Fibroblast of skin of left quadriceps (primary cell): ENCODE results near the gene NPPB.

Source experiments
- DNase-seq, 2 experiments: peaks; one replicate each; pipeline ENCODE4 v3.0.0-alpha.2; 2013; ENCODE audit warnings: low read depth in 2 of 2

The NPPB gene

DNA sequence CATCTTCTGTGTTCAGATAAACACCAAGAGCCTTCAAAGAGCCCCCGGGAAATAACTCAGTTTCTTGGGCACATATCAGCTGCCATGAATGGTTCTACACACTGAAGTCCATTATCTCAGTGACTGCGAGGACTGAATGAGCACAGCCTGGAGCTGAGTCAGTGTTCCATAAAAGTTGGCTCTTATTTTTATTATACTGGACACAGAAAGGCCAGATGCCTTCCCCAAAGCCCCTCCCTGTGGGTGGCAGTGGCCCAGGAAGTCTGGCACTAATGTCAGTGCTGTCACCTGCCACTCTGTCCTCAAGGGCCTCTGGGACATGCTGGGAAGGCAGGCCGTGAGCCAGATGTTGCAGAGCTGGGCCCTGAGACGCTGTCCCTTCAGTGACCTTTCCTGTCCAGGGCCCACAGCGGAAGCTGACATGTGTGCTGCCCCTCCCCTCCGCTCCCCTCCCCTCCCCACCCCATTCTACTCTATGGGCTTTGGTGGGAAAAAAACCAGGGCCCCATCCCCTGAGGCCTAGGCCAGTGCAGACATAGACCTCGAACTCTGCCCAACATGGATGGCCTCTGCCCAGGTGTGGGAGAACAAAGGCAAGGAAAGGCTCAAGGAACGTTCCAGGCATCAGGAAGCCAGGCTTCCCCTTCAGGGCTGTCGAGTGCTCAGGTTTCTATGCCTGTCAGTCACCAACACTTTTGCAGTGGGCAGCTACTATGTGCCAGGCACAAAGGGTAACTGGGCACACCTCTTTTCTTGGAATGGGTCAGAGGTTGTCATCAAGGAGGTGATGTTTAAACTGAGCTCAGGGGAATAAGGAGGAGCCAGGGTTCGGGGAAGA lies 22.4 kb upstream of the NPPB start:
- no peak for DNase-seq

DNA sequence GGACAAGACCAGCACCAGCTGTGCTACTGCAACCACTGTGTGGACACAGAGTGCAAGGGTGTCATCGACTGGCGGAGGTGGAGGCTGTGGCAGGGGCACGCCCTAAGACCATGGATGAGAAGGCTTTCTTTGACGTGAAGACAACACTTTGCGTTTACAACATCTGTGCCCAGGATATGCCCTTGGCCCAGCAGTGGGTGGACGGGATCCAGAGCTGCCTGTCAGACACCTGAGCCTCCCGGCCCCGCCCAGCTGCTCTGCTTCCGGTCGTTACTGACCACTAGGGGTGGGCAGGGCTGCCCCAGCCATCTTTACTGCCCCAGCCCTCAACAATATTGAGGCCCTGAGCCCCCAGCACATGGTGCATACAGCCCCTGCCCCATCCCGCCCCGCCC lies 21.4 kb upstream of the NPPB start:
- no peak for DNase-seq

- DNase-seq, result no peak
Measured at GRCh38 chr1:11879311-11880180, 20.8 kb upstream of the NPPB start.

DNA sequence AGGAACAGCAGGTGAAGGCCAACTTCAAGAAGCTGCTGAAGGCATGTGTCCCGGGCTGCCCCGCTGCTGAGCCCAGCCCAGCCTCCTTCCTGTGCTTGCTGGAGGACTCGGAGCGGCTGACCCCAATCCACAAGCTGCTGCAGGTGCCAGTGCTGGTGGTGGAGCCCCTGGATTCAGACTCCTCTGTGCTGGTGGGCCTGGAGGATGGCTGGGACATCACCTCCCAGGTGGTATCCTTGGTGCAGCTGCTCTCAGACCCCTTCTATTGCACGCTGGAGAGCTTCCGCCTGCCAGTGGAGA lies 20.1 kb upstream of the NPPB start:
- no peak for DNase-seq

DNA sequence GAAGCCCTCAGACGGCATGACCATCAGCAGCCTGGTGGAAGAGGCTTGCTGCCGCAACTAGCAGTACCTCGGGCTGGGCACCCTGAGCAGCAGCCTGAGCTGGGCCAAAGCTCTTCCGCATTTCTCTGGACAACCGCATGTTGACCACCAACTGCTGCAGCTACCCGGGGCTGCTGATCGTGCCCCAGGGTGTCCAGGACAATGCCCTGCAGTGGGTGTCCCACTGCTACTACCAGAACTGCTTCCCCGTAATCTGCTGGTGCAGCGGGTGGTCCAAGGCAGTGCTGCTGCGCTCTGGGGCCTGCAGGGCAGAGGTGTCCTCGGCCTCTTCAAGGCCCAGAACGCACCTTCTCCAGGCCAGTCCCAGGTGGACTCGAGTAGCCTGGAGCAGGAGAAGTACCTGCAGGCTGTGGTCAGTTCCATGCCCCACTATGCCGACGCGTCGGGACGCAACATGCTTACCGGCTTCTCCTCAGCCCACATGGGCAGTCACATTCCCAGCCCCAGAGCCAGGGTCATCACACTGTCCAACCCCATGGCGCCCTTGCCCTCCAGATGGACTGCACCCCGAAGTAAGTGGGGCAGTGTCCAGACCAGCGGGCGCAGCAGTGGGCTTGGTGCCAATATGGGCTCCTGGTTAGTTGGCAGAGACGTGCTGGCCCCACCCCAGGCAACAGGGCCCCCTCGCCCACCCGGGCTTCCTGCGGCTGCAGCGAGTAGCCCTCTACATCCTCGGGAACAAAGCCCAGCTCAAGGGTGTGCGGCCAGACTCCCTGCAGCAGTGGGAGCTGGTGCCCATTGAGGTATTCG lies 19.5 kb upstream of the NPPB start:
- no peak for DNase-seq

DNA sequence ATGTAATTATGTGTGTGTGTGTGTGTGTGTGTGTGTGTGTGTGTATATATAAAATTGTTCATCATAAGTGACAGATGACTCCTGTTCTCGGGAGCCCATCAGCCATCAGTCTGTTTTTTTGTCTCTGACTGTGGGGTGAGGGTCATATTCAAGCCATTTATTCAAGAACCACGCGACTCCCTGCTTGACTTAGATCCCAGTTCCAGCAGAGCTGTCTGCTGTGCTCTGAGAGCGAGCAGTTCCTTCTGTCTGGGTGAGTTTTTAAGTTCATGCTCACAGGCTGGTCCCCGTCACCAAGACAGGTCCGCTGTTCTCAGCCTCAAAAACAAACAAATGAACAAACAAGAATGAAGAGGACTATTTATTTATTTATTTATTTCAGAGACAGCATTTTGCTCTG lies 18.3 kb upstream of the NPPB start:
- DNase-seq, result no peak

DNA sequence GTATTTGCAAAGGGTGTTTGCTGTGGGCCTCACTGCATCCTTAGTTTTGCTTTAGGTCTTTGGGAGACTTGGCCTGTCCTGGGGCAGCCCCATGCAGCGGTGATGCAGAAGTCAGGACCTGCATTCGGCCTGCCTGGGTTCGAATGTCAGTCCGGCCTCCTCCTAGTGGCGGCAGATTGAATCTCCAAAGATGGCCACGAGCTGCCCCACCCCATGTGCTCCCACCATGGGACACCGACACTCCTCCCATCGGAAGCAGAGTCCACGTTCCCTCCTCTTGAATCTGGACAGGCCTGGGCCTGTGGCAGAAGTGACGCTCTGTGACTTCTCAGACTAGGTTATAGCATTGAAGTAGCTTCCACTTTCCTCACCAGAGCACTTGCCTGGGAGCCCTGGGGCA lies 16.3 kb upstream of the NPPB start:
- no peak for DNase-seq

DNA sequence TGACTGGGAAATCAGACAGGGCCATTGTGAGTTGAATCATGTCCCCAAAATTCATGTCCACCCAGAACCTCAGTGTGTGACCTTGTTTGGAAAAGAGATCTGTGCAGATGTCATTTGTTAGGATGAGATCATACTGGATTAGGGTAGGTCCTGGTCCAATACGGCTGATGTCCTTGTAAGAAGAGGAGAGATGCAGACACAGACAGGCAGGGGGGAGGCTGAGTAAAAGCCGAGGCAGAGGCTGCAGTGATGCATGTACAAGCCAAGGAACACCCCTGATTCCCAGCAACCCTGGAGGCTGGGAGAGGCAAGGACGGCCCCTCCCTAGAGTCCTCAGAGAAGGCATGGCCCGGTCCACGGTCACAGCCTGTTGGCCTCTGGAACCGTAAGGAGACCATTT lies 15.9 kb upstream of the NPPB start:
- no peak for DNase-seq

- no peak for DNase-seq
Measured at GRCh38 chr1:11874258-11874562, 15.5 kb upstream of the NPPB start.

GRCh38 chr1:11873395-11874257 lies 14.9 kb upstream of the NPPB start:
- no peak for DNase-seq

DNA sequence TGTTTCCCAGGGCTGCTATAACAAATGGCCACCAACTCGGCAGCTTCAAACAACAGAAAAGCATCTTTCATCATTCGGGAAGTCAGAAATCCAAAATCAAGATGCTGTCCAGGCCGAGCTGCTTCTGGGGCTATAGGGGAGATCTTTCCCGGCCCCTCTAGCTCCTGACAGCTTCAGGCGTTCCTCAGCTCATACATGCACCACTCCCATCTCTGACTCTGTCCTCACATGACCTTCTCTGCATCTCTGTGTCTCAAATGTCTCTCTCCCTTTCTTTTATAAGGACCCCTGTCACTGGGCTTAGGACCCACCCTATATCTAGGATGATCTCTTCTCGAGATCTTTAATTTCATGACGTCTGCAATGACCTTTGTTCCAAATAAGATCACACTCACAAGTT lies 13.8 kb upstream of the NPPB start:
- no peak for DNase-seq

DNA sequence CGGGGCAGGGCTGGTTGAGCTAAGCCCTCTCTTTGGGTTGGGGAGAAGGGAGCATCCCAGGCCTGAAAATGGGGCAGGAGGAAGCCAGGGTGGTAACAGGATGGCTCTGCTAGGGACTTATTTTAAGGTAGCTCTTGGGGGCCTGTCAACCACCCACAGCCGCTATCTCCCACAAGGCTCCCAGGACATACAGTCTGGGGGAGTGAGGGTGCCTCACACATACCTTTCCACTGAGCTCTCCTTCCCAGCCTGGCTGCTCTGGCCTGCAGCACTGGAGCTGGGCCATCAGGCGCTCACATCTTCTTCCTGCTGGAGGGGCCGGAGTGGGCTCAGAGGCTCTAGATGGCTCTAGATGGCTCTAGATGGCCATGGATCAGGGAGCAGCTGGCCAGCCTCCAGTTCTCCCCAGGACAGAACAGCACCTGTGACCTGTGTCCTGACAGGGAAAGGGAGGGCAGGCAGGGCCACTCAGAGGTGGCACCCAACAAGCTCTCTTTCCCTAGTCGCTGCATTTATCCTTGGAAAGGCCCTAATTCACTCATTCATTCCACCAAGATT lies 11.0 kb upstream of the NPPB start:
- DNase-seq, result no peak

- no peak for DNase-seq
Measured at GRCh38 chr1:11869104-11869503, 10.4 kb upstream of the NPPB start.

GRCh38 chr1:11868331-11868980 lies 9.7 kb upstream of the NPPB start:
- DNase-seq, result no peak

GRCh38 chr1:11862890-11863289 lies 4.1 kb upstream of the NPPB start:
- no peak for DNase-seq

GRCh38 chr1:11860587-11860986 lies 1.8 kb upstream of the NPPB start:
- no peak for DNase-seq

GRCh38 chr1:11860083-11860482 lies 1.3 kb upstream of the NPPB start:
- no peak for DNase-seq

DNA sequence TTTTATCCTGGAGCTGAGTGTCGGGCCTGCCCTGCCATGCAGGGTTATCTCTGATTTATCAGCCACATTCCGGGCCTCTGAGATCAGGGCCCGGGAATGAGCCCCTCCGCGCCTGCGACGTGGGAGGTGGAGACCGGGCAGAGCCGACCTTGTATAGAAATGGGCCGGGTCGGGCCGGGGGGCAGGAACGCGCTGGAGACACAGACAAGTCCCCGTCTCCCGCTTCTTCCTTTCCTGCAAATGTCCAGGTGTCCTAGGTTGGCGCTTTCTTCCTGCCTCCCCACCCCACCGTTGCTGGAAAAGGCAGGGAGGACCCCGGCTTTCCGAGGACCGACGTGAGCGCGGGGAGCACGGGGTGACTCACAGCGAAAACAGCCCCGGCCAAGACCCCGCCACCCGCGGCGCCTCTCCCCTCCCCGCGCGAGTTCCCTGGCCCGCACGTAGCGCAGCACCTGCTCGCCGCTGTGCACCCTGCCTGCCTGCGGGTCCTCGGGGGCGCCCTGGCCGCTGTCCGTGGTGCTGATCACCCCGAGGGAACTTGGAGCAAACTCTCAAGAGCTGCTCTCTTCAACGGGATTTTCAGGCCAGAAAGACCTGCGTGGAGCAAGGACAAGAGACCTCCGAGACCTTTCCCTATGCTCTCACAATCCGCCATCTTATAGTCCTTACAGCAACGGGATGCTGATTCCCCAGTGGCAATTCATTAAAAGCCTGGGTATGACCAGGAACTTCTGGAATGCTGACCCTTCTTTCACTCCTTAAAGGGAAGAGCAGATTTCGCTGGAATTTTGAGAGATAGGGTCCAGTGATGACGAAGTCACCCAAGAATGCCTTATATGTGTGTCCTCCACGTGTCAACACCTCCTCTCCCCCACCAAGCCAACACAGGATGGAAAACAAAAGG lies 475 bp upstream of the NPPB start:
- DNase-seq, result peak; percentile 23 to 30

DNA sequence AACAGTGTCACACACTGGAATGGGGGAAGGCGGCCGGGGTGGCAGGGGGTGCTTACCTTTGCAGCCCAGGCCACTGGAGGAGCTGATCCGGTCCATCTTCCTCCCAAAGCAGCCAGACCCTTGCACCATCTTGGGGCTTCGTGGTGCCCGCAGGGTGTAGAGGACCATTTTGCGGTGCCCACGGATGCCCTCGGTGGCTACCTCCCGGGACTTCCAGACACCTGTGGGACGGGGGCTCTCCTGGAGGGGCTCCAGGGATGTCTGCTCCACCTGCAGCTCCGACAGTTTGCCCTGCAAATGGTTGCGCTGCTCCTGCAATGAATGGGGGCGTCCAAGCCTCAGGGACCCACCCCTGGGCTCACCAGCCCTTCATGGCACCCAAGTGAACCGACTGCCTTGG lies 587 bp downstream of the NPPB start:
- no peak for DNase-seq
